Sigmoid colon (tissue), 7 donors: ENCODE data around the gene NPHP4. TPM values are rescaled to one million over a fixed set of nuclear protein-coding genes. Genes with fewer than 3 reads are reported as not detected.

Experiments
- DNase-seq: peaks from one replicate; pipeline ENCODE4 v3.0.0-alpha.2; 2019
- H3K27ac ChIP-seq, 4 donors: fragments of 200-600 bp; sonication (generic); one replicate each; pipeline ENCODE4 v1.5.1; 2016 to 2019; ENCODE audit warnings: mild to moderate bottlenecking in 1 of 4
- H3K27me3 ChIP-seq, 3 donors: fragments of 200-600 bp; sonication (generic); one replicate each; pipeline ENCODE4 v1.5.1; 2019; ENCODE audit warnings: mild to moderate bottlenecking in 1 of 3
- H3K36me3 ChIP-seq, 4 donors: fragments of 200-600 bp; sonication (generic); one replicate each; pipeline ENCODE4 v1.5.1; 2016 to 2019
- H3K4me1 ChIP-seq, 4 donors: fragments of 200-600 bp; sonication (generic); one replicate each; pipeline ENCODE4 v1.5.1; 2017 to 2019
- H3K4me3 ChIP-seq, 4 donors: fragments of 200-600 bp; sonication (generic); one replicate each; pipeline ENCODE4 v1.5.1; 2017 to 2019; ENCODE audit warnings: mild to moderate bottlenecking in 2 of 4, moderate library complexity in 1 of 4
- H3K9me3 ChIP-seq, 4 donors: fragments of 200-600 bp in 3 of 4; sonication (generic) in 3 of 4; one replicate each; pipeline versions ENCODE4 v1.5.1 to v1.6.1; 2013 to 2019
- CTCF ChIP-seq, 4 experiments: fragments of 450-650 bp in 3 of 4; fragments of 200-600 bp in 1 of 4; IDR thresholded peaks; one replicate each; pipeline ENCODE4 v1.5.1; 2016 to 2019; ENCODE audit warnings: antibody characterized with exemption in 4 of 4, mild to moderate bottlenecking in 3 of 4, moderate library complexity in 2 of 4
- EP300 ChIP-seq, 4 donors: sonication (generic); formaldehyde crosslinking; IDR thresholded peaks; one replicate each; pipeline ENCODE4 v1.6.1; 2017; ENCODE audit warnings: antibody characterized with exemption in 4 of 4
- POLR2A ChIP-seq, 2 donors: fragments of 450-650 bp; IDR thresholded peaks; one replicate each; pipeline ENCODE4 v1.6.1; 2016; ENCODE audit warnings: antibody characterized with exemption in 2 of 2, mild to moderate bottlenecking in 2 of 2, moderate library complexity in 2 of 2
- POLR2AphosphoS5 ChIP-seq, 4 donors: sonication (generic); formaldehyde crosslinking; IDR thresholded peaks; one replicate each; pipeline ENCODE4 v1.6.1; 2017; ENCODE audit warnings: antibody characterized with exemption in 4 of 4
- WGBS, 2 donors: extraction: QIAGEN DNeasy Blood & Tissue Kit; methylation state at CpG; one replicate each; pipeline ENCODE4 v1.1.7; 2013; 5-methylcytosine and 5-hydroxymethylcytosine counted together
- intact Hi-C: fragments of 100-400 bp; cut with DNase I; formaldehyde crosslinking; loops from one replicate; pipeline ENCODE4 v1.15.1; 2023
- polyA plus RNA-seq, 3 donors: library from polyadenylated mRNA; stranded (reverse); fragments of 200-250 nt; gene quantifications; one replicate each; pipeline ENCODE4 v1.2.3, GENCODE V29; 2013
- total RNA-seq, 4 donors: library from RNA; depleted of rRNA; stranded (reverse); fragments of >200 nt; gene quantifications; one replicate each; pipeline ENCODE4 v1.1.0, GENCODE V29; 2016
- donor health status: healthy with polysubstance abuse.
- donor health status: Bipolar disorder and iron deficiency.
- donor health status: healthy.

The NPHP4 gene
- total and polyA plus RNA-seq, 7 donors, result 0.60 to 12.2 (median 5.7) TPM

GRCh38 chr1:5967351-5968160, 24.7 kb downstream of the NPHP4 start:
- DNase-seq, result peak; percentile 63
- peaks cover 0 to 35% (median 0%) of the 10 kb centered on the region in 4 donors for H3K36me3 ChIP-seq
- WGBS, 2 donors, result 91 to 95% methylated on average over 23 of the region's 23 CpGs
- H3K9me3 ChIP-seq, result no peaks in the 10 kb centered on the region
- no peaks in the 10 kb centered on the region for H3K27me3 ChIP-seq
- no peaks in the 10 kb centered on the region for H3K4me1 ChIP-seq
- TF ChIP-seq POLR2A (IDR thresholded peaks at IDR 0.05) (no peak), EP300 (IDR thresholded peaks at IDR 0.05) (no peak), POLR2AphosphoS5 (IDR thresholded peaks at IDR 0.05) (no peak), CTCF (IDR thresholded peaks at IDR 0.05) (no peak)
- H3K27ac ChIP-seq, result no peak overlapping the region
- intact Hi-C loops, result no loop called here
- no peak overlapping the region for H3K4me3 ChIP-seq

- Histone ChIP-seq H3K27ac (no peak overlapping the region), H3K9me3 (no peaks in the 10 kb centered on the region), H3K4me3 (no peak overlapping the region), H3K27me3 (no peaks in the 10 kb centered on the region), H3K4me1 (no peaks in the 10 kb centered on the region), H3K36me3 (peaks cover 0 to 39% (median 0%) of the 10 kb centered on the region in 4 donors)
- WGBS, 2 donors, result 86 to 93% methylated on average over 17 of the region's 17 CpGs
- intact Hi-C loops, result no loop called here
- TF ChIP-seq CTCF (IDR thresholded peaks at IDR 0.05), result no peak
- TF ChIP-seq EP300 (IDR thresholded peaks at IDR 0.05), result no peak
- TF ChIP-seq POLR2A (IDR thresholded peaks at IDR 0.05), result no peak
- no peak for TF ChIP-seq POLR2AphosphoS5 (IDR thresholded peaks at IDR 0.05)
- peak; percentile 42 for DNase-seq
Measured at GRCh38 chr1:5966543-5967205, 25.6 kb downstream of the NPHP4 start.

GRCh38 chr1:5965586-5966131, 26.6 kb downstream of the NPHP4 start:
- peaks cover 0 to 49% (median 0%) of the 10 kb centered on the region in 4 donors for H3K36me3 ChIP-seq
- H3K4me3 ChIP-seq, result no peak overlapping the region
- H3K9me3 ChIP-seq, result no peaks in the 10 kb centered on the region
- no peaks in the 10 kb centered on the region for H3K27me3 ChIP-seq
- intact Hi-C loops, result no loop called here
- 96 to 97% methylated on average over 16 of the region's 16 CpGs for WGBS, 2 donors
- H3K27ac ChIP-seq, result no peak overlapping the region
- DNase-seq, result no peak
- H3K4me1 ChIP-seq, result no peaks in the 10 kb centered on the region
- TF ChIP-seq POLR2AphosphoS5 (IDR thresholded peaks at IDR 0.05) (no peak), EP300 (IDR thresholded peaks at IDR 0.05) (no peak), CTCF (IDR thresholded peaks at IDR 0.05) (no peak), POLR2A (IDR thresholded peaks at IDR 0.05) (no peak)

- peak; percentile 46 for DNase-seq
- Histone ChIP-seq H3K27me3 (no peaks in the 10 kb centered on the region), H3K4me1 (no peaks in the 10 kb centered on the region), H3K36me3 (peaks cover 0 to 62% (median 0%) of the 10 kb centered on the region in 4 donors), H3K9me3 (no peaks in the 10 kb centered on the region), H3K27ac (no peak overlapping the region), H3K4me3 (no peak overlapping the region)
- intact Hi-C loops, result no loop called here
- WGBS, 2 donors, result 88 to 95% methylated on average over 24 of the region's 24 CpGs
- TF ChIP-seq CTCF (IDR thresholded peaks at IDR 0.05) (no peak), POLR2AphosphoS5 (IDR thresholded peaks at IDR 0.05) (no peak), EP300 (IDR thresholded peaks at IDR 0.05) (no peak), POLR2A (IDR thresholded peaks at IDR 0.05) (no peak)
Measured at GRCh38 chr1:5962265-5963105, 29.7 kb downstream of the NPHP4 start.
